NCI-H774 (cell line): ENCODE measurements around the gene TRPC3.
"Not testable (repeated sequence)": the region's sequence is repeated elsewhere in the genome, so short reads cannot be mapped to it uniquely, and the experiment has no call there.

Source experiments
- DNase-seq: peaks from one replicate; lab custom pipeline; 2025; lab: John Stamatoyannopoulos, UW

The TRPC3 gene

DNA sequence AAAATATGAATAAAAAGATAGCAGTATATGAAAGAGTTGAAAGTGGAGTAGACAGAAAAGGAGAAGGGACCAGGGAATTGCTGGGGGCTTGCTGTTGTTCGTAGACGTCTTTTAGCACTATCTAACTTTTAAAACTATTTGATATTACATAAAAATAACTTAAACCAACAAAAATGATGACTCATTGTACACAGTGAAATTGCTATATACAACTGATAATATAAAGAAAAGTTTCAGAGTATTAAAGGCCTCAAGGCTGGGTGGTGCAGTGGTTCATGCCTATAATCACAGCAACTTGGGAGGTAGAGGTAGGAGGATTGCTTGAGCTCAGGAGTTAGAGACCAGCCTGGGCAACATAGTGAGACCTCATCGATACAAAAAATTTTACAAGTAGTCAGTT lies 5.2 kb downstream of the TRPC3 start:
- no peak for DNase-seq

DNA sequence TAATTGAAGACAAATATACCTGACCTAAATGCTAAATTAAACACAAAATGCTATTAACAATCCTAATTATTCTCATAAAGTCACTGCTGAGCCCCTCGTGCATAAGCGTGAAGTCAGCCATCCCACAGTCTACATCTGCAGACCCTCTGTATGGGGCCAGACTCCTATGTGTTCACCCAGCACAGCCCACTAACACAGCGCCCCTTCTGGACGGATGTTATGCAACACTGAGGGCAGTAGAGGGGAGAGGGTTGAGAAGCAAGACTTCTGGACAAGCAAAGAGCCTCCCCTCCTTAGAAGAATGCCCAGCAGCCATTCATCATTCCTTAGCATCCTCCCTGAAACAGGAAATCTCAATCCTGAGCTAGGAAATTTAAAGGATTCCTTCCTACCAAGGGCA lies 7.9 kb downstream of the TRPC3 start:
- no peak for DNase-seq

DNA sequence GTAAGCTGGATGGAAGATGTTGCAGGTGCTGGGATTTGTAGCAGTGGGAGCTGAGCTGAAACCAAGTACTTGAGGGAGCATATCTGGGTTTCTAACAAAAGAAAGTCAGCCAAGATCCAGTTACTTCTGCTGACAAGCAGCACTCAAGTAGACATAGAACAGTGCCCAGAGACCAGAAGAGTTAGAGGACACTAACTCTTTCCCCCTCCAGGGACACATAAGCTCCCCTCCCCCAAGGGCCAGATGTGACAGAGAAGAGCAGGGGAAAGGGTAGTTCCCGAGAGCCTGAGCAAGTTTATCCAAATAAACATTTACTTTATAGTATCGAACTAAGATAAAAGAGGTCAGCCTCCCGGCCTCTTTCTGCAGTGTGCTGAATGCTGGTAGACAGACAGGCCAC lies 12.2 kb downstream of the TRPC3 start:
- no peak for DNase-seq

DNA sequence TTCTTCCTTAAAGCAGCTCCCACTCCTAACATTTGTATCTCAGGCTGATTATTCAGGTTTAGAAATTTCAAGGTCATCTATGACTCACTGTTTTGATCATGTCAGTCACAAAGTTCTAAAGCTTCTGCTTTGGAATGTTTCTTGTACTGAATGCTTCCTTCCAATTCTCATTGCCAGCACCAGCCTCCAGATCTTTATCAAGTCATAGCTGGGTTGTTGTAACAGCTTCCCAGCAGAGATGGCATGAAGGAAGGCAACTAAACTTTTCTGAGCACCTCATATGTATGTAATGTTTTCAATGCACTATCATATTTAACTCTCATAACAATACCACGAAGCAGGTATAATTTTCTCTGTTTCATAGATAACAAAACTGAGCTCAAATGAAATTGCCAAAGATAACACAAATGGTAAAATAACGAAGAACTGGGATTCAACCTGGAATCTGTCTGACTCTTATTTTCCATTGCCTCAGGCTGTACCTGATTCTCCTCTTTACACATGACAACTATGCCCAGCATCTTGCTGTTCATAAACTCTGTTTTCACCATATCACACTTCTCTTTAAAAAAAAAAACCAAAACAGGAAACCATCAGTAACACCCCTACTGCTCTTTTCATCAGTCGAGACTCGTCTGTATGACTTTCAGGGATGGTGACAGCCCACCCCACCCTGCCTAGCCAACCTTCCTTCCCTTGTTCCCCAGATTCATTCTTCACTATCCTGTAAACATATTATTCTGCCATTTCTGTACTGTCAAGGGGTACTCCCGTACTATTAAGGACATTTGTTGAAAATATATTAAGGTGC lies 13.4 kb downstream of the TRPC3 start:
- DNase-seq = no peak

DNA sequence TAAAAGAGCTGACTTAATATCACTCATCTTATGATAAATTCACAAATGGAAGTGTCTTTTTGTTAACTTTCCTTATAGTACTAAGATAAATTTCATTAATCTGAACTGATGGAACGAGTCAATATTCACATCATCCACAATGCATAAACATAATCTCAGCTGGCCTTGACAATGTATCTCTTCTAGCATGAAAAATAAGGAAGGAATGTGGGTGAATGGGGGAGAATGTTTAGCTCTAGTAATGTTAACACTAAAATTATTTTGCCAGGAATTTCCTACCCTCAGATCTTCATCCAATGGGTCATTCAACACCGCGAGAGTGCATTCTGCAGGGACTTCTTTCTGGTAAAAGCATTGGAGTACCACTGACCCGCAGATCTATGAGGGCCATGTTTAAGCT lies 15.8 kb downstream of the TRPC3 start:
- no peak for DNase-seq

DNA sequence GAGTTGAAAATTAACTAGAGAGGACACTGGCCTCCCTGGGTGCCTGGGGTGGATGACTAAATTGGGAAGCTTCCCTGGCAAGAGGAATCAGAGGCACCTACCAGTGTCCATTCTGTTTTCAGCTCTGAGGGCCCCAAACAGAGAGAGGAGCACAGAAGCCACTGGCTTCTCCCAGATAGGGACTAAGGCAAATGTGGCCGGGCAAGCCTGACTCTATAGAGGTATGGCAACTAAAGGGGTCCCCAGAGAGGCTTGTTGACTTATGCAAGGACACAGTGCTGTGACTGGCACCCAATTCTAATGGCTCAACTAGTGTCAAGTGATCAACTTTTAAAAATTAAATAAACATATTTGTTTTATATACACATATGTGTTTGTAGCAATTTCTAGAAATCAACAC lies 17.2 kb downstream of the TRPC3 start:
- no peak for DNase-seq

DNA sequence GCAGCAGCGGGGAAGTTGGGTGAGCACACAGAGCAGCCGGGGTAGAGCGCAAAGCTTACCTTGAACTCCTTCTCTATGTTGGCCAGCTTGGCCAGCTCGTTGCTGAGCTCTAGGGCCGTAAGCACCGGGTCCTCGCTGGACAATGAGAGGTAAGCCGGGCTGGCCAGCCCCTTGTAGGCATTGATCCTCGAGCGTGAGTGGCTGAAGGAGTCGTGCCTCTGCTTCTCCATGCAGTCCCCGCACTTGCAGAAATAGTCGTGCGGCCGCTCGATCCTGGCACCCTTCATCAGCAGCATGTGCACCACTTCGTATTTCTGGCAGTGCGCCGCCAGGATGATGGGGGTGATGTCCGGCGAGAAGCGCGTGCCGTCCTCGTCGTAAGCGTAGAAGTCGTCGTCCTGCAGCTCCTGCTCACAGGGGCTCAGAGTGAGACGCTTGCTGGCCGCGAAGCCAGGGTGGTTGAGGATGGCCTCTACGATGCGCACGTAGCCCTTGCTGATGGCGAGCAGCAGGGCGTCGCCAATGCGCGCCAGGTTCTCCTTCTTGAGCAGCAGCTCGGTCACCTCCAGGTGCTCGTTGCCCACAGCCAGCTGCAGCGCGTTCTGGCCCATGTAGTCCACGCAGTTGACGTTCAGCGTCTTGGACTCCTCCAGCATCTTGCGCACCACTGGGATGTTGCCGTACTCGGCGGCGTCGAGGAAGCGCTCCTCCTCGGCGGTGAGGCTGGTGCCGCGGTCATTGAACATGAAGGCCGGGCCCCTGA lies 19.5 kb downstream of the TRPC3 start:
- DNase-seq = no peak

DNA sequence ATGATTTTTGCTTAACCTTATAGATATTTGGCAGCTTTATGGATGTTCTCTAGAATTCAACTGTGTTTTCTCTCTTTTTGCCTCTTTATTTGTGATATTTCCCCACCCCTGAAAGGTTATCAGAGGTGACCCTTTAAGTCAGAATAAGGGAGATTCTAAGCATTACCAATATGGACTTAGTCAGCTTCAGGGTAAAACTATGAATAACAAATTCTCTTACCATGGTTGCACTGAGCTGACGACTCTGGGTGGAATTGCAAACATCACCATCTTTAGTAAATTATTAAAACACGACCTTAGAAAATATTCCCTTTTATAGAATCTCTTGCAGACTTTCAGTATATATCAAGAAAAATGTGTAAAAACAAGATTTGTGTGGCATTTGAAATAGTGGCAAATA lies 21.6 kb downstream of the TRPC3 start:
- DNase-seq = no peak

DNA sequence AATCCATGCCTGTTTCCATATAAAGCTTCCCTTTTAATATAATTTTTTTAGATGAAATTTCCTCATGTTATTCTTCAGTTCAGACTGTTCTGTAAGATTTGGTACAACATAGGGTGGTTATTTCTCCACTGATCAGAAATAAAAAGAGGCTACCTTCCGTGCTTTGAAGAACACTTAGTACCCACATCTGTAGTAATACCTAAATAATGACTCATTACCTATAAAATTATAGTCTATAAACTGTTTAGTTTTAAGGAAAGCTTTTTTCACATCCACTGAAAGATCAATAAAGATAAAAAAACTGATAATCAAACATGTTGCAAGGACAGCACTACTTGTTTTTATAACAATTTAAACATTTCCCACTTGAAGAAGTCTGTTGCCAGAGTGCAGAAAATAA lies 23.9 kb downstream of the TRPC3 start:
- no peak for DNase-seq

DNA sequence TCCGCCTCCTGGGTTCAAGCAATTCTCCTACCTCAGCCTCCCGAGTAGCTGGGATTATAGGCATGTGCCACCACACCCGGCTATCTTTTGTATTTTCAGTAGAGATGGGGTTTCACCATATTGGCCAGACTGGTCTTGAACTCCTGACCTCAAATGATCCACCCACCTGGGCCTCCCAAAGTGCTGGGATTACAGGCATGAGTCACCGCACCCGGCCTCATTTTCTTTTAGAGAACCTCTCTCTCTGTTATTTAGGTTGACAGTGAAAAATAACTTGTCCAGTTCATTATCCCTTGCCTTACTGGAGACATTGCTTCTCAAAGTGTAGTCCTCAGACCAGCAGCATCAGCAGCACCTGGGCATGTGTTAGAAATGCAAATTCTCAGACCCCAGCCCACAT lies 25.4 kb downstream of the TRPC3 start:
- DNase-seq = not testable (repeated sequence)

DNA sequence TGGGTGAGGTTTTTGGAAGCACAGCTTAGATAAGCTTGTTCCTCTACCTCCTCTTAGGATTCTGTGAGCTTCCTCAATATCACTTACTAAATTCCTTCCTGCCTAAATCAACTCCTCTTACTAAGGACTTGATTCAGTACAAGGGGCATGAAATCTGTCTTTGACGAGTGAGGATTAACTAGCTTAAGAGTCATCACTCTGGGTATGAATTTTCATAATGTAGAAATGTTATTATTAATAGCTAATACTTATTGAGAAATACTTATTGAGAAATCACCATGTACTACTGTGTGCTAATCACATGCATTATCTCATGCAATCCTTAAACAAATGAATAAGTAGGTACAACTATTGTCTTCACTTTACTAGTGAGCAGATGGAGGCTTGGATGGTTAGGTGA lies 28.6 kb downstream of the TRPC3 start:
- no peak for DNase-seq

DNA sequence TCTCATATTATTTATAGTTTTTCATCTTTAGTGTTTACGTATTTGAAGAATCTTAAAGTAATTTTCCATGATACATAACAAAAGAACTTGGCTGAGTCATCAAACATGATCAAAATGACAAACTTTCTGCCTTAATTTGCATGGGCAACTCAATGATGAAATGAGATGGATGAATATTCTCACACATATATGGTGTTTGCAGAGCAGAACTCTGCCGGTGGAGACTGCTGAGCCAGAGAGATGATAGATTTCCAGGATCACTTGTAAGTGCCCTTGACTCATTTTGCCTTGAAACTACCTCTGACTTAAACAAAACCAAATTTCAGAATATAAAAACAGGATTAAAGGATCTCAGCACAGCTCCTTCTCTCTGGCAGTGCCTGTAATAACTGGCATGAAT lies 38.2 kb downstream of the TRPC3 start:
- DNase-seq = no peak

DNA sequence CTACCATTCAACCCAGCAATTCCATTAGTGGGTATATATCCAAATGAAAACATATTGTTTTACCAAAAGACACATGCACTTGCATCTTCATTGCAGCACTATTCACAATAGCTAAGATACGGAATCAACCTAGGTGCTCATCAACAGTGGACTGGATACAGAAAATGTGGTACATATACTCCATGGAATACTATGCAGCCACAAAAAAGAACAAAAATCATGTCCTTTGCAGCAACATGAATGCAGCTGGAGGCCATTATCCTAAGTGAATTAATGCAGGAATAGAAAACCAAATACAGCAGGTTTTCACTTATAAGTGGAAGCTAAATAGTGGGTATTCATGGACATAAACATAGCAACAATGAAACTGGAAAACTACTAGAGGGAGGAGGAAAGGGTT lies 43.5 kb downstream of the TRPC3 start:
- DNase-seq = no peak

DNA sequence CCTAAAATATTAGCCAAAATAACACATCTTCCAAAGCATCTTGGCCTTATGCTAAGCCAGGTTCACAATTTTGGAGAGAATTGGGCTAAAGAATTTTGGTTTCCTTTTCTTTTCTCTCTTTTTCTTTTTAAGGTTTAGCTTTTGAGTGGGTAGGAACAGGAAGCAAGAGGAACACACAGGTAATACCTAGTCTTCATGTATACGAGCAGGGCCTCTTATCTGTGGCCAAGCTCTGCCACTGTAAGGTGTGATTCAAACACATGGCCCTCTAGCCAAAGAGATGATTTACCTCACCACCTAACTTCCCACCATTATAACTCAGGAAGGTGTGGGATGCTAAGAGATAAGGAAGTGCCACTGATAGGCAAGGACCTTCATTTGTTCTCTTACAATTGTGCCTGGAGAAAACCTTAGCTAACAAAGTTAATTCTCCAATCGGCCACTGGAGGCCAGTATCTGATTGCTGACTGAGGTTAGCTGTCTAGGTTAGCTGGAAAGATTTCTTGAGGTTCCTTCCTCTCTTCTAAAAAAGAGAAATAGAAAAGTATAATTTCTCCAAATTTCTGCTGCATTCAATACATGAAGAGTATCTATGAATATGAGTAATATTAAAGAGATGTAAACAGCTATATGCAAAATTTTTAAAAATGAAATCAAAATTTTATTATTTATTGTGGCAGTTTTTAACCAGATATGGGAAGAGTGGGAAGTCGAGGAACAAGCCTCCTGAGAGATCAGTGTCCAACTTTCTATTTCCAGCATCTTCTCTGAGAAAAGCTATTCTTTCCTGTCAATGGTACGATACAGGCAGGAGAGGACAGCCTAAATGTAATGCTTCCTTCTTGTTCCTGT lies 51.5 kb downstream of the TRPC3 start:
- DNase-seq = no peak

DNA sequence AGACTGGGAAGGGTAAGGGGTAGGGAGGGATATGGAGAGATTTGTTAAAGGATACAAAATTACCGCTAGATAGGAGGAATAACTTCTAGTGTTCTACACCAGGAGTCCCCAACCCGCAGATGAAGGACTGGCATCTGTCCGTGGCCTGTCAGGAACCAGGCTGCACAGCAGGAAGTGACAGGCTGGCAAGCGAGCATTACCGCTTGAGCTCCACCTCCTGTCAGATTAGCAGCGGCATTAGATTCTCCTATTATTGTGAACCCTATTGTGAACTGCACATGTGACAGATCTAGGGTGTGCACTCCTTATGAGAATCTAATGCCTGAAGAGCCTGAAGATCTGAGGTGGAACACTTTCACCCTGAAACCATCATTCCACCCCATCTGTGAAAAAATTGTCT lies 53.7 kb downstream of the TRPC3 start:
- DNase-seq = no peak

DNA sequence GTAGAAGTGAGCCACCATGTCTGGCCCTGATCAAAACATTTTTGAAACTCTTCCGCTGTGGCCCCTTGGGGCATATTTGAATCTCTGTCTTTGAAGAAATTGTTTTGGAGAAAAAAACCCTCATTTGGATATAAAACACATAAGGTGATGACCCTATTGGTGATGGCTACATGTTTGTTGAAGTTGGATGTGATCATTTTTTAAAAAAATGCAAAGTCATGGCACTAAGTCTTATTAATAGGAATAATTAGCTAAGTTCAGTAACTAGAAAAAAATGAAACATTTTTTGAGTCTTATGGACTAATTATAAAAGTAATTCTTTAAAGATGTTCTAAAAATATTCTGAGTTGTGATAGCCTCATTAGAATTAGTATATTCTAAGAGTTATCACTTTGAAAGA lies 63.7 kb downstream of the TRPC3 start:
- no peak for DNase-seq

DNA sequence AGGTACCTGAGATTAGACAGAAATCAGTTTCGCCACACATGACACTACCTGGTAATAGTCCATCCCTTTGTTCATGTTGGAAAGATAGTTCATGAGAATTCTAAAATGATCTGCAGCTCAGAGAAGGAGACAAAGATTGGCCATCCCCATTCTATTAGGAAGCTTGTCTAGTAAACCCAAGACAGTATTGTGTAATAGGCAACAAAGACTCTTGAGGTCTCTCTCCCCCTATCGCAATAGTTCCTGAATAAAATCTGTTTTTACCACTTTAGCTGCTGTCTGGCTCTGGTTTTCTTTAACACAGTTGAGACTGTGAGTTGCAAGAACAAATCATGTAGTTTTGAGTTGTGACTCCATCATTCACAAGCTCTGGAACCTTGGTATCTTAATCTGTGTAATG lies 66.7 kb downstream of the TRPC3 start:
- DNase-seq = no peak

DNA sequence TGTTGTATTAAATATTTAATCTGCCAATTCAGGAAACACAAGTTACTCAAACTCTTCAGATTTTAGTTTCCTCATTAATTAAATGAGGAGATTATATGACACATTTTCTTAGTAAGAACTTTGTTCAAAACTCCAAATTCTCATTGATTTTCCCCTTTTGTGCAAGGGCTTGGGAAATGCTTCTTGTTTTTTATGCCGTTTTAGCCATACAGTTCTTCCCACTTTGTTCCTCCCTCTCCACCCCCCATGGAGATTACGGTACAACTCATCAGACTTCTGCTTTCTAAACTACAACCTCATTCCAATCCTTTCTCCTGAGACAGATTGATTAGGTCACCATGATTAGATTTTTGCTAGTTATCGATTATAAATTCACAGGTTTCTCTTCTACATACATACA lies 70.7 kb downstream of the TRPC3 start:
- DNase-seq = no peak

DNA sequence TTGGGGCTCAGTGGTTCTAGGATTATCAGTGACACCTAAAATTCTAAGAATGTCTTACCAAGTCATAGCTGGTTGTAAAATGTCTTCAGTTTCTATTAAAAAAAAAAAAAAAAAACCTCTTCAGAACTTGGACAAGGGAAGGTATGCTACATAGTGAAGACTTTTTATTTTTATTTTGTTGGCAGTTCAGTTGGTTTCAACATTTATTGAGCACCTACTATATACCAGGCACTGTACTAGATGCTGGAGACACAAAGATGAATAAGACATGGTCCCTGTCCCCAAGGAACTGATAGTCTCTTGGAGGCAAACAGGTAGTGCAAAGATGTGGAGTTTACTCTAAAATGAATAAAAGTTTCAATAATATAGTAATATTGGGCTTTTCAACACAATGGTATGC lies 72.7 kb downstream of the TRPC3 start:
- DNase-seq = no peak

DNA sequence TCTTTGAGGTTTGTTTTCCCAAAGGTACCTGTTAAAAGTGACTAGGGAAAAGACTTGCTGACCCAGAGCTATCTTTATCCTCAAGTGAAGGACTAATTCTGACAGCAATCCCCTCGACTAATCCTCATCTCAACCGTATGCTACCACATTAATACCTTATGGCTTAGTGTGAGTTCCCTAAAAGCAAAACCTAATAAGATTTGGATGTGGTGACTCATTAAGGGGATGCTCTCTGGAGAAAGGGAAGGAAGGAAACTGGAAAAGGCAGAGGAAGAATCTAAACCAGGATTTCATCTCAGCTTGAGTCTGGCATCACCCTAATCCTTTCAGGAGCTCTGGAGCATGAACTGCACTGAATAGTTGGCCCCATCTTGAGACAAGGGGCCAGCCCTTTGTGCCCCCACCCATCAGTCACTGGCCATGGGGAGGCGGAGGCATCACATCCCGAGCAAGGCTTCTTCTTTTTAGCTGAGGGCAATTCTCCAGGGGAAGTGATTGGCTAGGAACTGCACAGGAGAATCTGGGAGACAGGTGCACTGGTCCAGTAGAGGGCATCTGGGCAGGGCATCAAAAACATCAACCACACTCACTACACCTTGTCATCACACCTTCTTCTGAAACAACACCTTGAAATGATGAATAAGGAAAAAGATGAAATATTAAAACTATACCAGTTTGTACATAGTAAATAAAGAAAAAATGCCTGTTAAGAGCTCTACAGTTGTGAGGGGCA lies 74.7 kb downstream of the TRPC3 start:
- DNase-seq = no peak

DNA sequence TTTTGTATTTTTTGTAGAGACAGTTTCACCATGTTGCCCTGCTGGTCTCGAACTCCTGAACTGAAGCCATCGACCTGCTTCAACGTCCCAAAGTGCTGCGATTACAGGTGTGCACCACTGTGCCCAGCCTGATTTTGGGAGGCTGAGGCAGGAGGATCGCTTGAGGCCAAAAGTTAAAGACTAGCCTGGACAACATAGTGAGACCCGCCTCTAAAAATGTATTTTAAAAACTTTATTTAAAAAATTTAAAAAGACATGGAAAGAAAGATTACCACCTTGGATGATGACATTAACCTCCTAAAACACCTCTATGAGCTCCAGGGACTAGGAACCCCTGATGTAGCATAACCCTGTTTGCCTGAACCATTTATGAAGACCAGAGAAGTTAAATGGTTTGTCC lies 75.8 kb downstream of the TRPC3 start:
- DNase-seq = no peak

DNA sequence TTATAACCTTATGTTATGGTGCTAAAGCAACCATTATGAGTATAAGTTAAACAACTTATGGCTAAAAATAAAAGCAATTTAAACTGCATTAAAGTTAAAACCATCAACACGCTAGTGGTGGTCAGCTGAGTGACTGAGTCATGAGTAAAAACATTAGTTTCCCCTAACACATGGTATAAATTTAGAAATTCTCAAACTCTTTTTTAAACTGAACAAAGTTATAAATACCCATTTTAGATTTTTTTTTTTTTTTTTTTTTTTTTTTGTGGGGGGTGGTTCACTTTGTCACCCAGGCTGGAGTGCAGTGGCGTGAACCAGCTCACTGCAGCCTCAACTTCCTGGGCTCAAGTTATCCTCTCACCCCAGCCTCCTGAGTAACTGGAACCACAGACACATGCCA lies 76.2 kb downstream of the TRPC3 start:
- DNase-seq = no peak
